Measurements from ENCODE around the gene TTLL9.

The TTLL9 gene

DNA sequence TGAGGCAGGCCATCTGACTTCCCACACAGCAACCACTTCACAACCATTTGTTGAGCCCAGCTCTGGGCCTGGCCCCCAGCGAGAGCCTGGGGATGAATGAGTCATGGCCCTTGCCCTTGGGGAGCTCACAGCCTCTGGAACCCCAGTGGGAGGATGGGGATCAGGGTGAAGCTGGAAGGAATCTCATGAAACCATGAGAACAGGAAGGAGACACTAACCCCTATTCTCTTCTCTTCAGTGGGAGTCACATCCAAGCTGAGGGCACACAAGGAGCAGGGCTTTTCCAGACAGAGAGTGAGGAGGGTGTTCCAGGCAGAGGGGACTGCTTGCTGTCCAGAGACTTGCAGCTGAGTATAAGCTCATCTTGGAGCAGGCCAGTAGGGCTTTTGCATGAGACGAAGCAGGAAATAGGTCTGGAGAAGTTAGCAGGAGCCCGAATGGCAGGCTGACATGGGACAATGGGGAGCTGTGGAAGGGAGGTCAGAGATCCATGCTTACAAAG lies 32.5 kb upstream of the TTLL9 start:
- DNase-seq (ENCODE audit: low spot score): no peak

DNA sequence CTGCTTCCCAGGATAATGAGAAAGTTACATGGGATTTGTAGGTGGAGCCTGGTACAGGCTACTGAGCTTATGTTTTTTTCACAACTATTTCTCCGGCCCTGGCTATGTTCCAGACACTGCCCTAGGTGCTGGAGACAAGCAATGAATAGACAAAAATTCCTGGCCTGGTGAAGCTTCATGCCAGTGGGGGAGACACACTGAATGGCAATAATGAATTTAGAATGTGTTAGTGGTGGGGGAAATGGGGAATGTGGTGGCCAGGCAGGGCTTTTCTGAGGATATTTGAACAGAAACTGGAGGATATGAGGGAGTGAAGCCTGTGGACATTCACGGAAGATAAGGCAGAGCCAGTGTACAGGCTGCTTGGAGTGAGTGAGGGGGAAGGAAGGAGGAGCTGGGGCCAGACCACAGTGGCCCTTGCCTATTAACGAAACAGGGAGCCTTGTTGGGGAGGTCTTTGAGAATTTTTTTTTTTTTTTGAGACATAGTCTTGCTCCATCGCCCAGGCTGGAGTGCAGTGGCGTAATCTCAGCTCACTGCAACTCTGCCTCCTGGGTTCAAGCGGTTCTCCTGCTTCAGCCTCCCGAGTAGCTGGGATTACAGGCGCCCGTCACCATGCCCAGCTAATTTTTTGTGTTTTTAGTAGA lies 31.7 kb upstream of the TTLL9 start:
- no peak for DNase-seq (ENCODE audit: low spot score)

- no peak for DNase-seq (ENCODE audit: low spot score)
Measured at GRCh38 chr20:31839782-31840487, 30.5 kb upstream of the TTLL9 start.

- no peak for DNase-seq (ENCODE audit: low spot score)
Measured at GRCh38 chr20:31840906-31841816, 29.3 kb upstream of the TTLL9 start.

- no peak for DNase-seq (ENCODE audit: low spot score)
Measured at GRCh38 chr20:31841928-31842327, 28.5 kb upstream of the TTLL9 start.

- no peak for DNase-seq (ENCODE audit: low spot score)
Measured at GRCh38 chr20:31842471-31843157, 27.8 kb upstream of the TTLL9 start.

DNA sequence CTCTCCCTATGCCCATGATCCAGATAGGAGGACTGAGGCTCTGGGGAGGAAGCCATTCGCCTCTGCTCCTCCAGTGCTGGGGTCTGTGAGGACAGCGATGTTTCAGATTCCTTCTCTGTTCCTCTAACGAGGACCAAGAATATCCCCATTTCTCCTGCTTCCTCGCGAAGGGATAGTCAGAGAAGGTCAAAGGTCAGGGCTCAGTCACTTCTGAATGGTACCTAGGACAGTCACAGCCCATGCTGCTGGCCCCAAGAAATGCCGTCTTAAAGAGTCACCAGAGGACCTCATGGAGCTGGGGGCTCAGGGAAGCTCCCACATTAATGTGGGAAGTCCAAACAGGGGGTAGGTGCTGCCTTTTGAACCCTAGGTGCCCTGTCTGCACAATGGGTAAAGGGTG lies 27.1 kb upstream of the TTLL9 start:
- no peak for DNase-seq (ENCODE audit: low spot score)

- DNase-seq (ENCODE audit: low spot score): no peak
Measured at GRCh38 chr20:31843881-31844280, 26.6 kb upstream of the TTLL9 start.

GRCh38 chr20:31844737-31845299 lies 25.6 kb upstream of the TTLL9 start:
- no peak for DNase-seq (ENCODE audit: low spot score)

- no peak for DNase-seq (ENCODE audit: low spot score)
Measured at GRCh38 chr20:31845300-31845863, 25.1 kb upstream of the TTLL9 start, which contains the start of gene FOXS1. FOXS1 (minus strand) TSS chr20:31845604; CDS start chr20:31845542, 62 bp downstream.

GRCh38 chr20:31846793-31847138 lies 23.7 kb upstream of the TTLL9 start:
- no peak for DNase-seq (ENCODE audit: low spot score)

GRCh38 chr20:31848088-31848999 lies 22.1 kb upstream of the TTLL9 start:
- DNase-seq (ENCODE audit: low spot score): no peak

DNA sequence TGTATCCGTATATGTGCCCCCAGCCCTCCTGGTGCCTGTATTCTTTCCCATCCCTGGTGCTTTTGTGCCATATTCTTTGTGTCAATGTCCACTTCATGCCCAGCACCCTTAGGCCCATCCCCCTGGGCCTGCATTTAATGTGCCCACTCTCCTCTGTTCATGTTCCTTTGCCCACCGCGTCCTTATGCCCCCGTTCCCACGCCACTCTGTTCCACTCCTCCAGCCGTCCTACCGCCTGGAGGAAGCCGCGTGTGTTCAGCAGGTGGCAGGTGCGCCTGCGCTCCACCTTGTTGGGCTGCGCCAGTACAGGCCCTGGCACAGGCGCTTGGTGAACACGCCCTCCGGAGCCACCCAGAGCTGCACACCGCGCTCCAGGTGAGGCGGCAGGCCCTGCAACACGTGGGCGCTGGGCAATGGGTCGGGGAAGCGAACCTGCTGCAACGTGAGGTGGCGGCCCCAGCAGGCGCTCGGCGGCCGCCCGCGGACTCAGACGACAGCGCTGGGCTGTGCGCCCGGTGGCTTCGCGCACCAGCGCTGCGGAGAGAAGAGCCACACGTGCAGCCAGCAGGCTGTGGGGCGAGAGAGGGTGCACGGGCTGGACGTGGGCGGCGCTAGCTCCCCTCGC lies 21.0 kb upstream of the TTLL9 start:
- no peak for DNase-seq (ENCODE audit: low spot score)

- DNase-seq (ENCODE audit: low spot score): no peak
Measured at GRCh38 chr20:31851240-31851955, 19.0 kb upstream of the TTLL9 start.

- DNase-seq (ENCODE audit: low spot score): no peak
Measured at GRCh38 chr20:31853481-31853880, 17.0 kb upstream of the TTLL9 start.

DNA sequence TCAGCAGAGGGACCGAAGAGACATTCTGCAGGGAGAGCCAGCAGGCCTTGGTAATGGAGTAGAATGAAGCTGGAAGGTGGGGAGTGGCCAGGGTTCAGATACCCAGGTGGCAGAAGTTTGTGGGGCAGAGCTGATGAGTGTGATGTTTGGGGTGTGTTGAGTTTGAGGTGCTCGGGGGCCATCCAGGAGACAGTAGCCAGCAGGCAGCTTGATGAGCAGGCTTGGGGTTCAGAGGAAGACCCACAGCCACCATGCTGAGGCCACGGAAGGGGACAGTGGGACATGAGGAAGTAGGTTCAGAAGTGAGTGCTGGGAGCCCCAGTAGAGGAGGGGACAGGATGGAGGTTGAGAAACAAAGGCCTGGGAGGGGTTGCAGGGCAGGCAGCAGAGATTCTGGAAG lies 13.9 kb upstream of the TTLL9 start:
- no peak for DNase-seq (ENCODE audit: low spot score)

- no peak for DNase-seq (ENCODE audit: low spot score)
Measured at GRCh38 chr20:31857861-31858759, 12.3 kb upstream of the TTLL9 start.

GRCh38 chr20:31858760-31859083 lies 11.7 kb upstream of the TTLL9 start:
- no peak for DNase-seq (ENCODE audit: low spot score)

Measured in CD4-positive, alpha-beta T cell treated with Interleukin-2 at 100 ng/mL for 4 hours (primary cell).